HepG2 (cell line): ENCODE results near the gene DDX39B. TPM values are rescaled to one million over a fixed set of nuclear protein-coding genes. Genes with fewer than 3 reads are reported as not detected.
A peak's percentile ranks its signal among the peaks of the same experiment; 100 is the strongest.
"Not testable (repeated sequence)": the region's sequence is repeated elsewhere in the genome, so short reads cannot be mapped to it uniquely, and the experiment has no call there.

Source experiments
- ATAC-seq: fragments of 200-7000 bp; cut with Tn5 transposase; 3 replicates; pipeline ENCODE4 v1.9.1; 2020; ENCODE audit warnings: mild to moderate bottlenecking, moderate library complexity
- BruUV-seq: library from RNA; stranded (reverse); fragments of 400-500 nt; replicated peaks from 2 replicates; lab custom pipeline; 2021; lab: Mats Ljungman, UMichigan
- CTCF ChIA-PET: fragments of 300-600 bp; formaldehyde crosslinking; extraction: SDS; loops from one replicate; lab custom pipeline; 2021; ENCODE audit warnings: low total read pairs, inconsistent platforms, low intra/inter-chr PET ratio; lab: Yijun Ruan, JAX
- POLR2A ChIA-PET: fragments of 350-600 bp; sonication (Branson Sonifier 250); formaldehyde crosslinking; loops from one replicate; lab custom pipeline; 2020; ENCODE audit warnings: antibody characterized with exemption, inconsistent platforms; lab: Yijun Ruan, JAX
- DNase-seq: peaks from one replicate; pipeline ENCODE4 v3.0.0-alpha.2; 2015; ENCODE audit warnings: low spot score
- FAIRE-seq: peaks from 3 replicates; lab custom pipeline; 2011; peaks lifted over from hg19 to GRCh38; lab: Jason Lieb, UNC
- H2AFZ ChIP-seq: one replicate; pipeline ENCODE4 v1.6.1; 2011; ENCODE audit warnings: low read length, inconsistent platforms
- H3K27ac ChIP-seq: fragments of 300-600 bp; 3 replicates; pipeline ENCODE4 v1.8.0; 2011; ENCODE audit warnings: mixed run types, mild to moderate bottlenecking, mixed read lengths, low read length, inconsistent platforms; ENCODE audit not compliant: insufficient read depth; ENCODE audit errors: extremely low read length
- H3K27me3 ChIP-seq, 2 experiments: fragments of 200-600 bp in 1 of 2; 2 replicates in 1 of 2; 3 replicates in 1 of 2; pipeline versions ENCODE4 v1.6.0 to v1.8.0; 2011; ENCODE audit warnings: low read length in 2 of 2, mild to moderate bottlenecking in 2 of 2, moderate library complexity in 2 of 2, inconsistent platforms in 1 of 2; ENCODE audit not compliant: insufficient read depth in 2 of 2, control insufficient read depth in 1 of 2
- H3K36me3 ChIP-seq, 2 experiments: fragments of 200-600 bp in 1 of 2; replicated peaks in 1 of 2; 2 replicates in 1 of 2; 3 replicates in 1 of 2; pipeline versions ENCODE4 v1.5.1 to v1.8.0; 2011; ENCODE audit warnings: low read length in 2 of 2, inconsistent platforms in 1 of 2; ENCODE audit not compliant: insufficient read depth in 2 of 2, control insufficient read depth in 1 of 2
- H3K4me1 ChIP-seq: 2 replicates; pipeline ENCODE4 v1.5.1; 2012; ENCODE audit warnings: low read length, inconsistent platforms; ENCODE audit not compliant: insufficient read depth
- H3K4me2 ChIP-seq: 2 replicates; pipeline ENCODE4 v1.6.0; 2011; ENCODE audit warnings: low read depth, low read length, inconsistent platforms
- H3K4me3 ChIP-seq, 3 experiments: fragments of 200-600 bp in 1 of 3; sonication (generic), shearing (Covaris generic) in 1 of 3; replicated peaks in 1 of 3; 2 replicates each; pipeline ENCODE4 v1.5.1; 2011 to 2016; ENCODE audit warnings: low read length in 3 of 3, inconsistent platforms in 2 of 3, low read depth in 2 of 3, mild to moderate bottlenecking in 2 of 3, control low read depth in 1 of 3, mixed read lengths in 1 of 3; ENCODE audit not compliant: insufficient read depth in 1 of 3
- H3K79me2 ChIP-seq: one replicate; pipeline ENCODE4 v1.6.1; 2011; ENCODE audit warnings: low read length, inconsistent platforms; ENCODE audit not compliant: insufficient read depth
- H3K9ac ChIP-seq: 2 replicates; pipeline ENCODE4 v1.6.0; 2011; ENCODE audit warnings: mild to moderate bottlenecking, low read depth, low read length, inconsistent platforms; ENCODE audit not compliant: insufficient read depth
- H3K9me3 ChIP-seq: 2 replicates; pipeline ENCODE4 v1.5.1; 2012; ENCODE audit warnings: mild to moderate bottlenecking, low read length
- H4K20me1 ChIP-seq: 2 replicates; pipeline ENCODE4 v1.6.0; 2011; ENCODE audit warnings: inconsistent platforms, mild to moderate bottlenecking, low read length, moderate library complexity; ENCODE audit not compliant: insufficient read depth
- FOXO4 ChIP-seq: sonication (generic); formaldehyde crosslinking; conservative IDR thresholded peaks from 2 replicates; pipeline ENCODE4 v1.8.1; 2023; ENCODE audit warnings: missing genetic modification reagents
- HNRNPK ChIP-seq: fragments of 200-400 bp; formaldehyde crosslinking; IDR thresholded peaks from 2 replicates; pipeline ENCODE4 v1.6.1; 2018; ENCODE audit warnings: low read length, low read depth, moderate library complexity, mild to moderate bottlenecking; ENCODE audit not compliant: poor library complexity, severe bottlenecking
- ZNF678 ChIP-seq: sonication (generic); formaldehyde crosslinking; IDR thresholded peaks from 2 replicates; pipeline ENCODE4 v1.4.0; 2020; ENCODE audit warnings: mild to moderate bottlenecking, missing genetic modification reagents
- WGBS: methylation state at CpG from one replicate; pipeline ENCODE4 v1.1.6; 2017; ENCODE audit warnings: low lambda C conversion rate; 5-methylcytosine and 5-hydroxymethylcytosine counted together
- in situ Hi-C: cut with HindIII; loops from 2 replicates; pipeline ENCODE4 v1.10.0; 2017; ENCODE audit warnings: low pct_unique_long_range_greater_than_20kb; ENCODE audit not compliant: extremely low pct_ligation_motif_present
- intact Hi-C: fragments of 100-400 bp; cut with micrococcal nuclease; formaldehyde crosslinking; loops from one replicate; pipeline ENCODE4 v1.10.0; 2022; ENCODE audit not compliant: unreplicated experiment
- polyA plus RNA-seq, 8 experiments: library from polyadenylated mRNA; depleted of rRNA in 3 of 8; stranded (reverse) in 7 of 8; unstranded in 1 of 8; fragments of >200 nt; fragmentation: Illumina TruSeq in 4 of 8; extraction: Trizol in 4 of 8; gene quantifications; 2 replicates each; pipeline versions ENCODE4 v1.2.1 to v1.2.3, GENCODE V29; 2011 to 2016; ENCODE audit warnings: low read depth in 4 of 8, missing spikeins in 1 of 8, mixed read lengths in 1 of 8; ENCODE audit not compliant: insufficient read depth in 1 of 8
- total RNA-seq, 5 experiments: library from RNA; depleted of rRNA; stranded (reverse); fragments of >200 nt; fragmentation: Illumina TruSeq; extraction: Trizol; gene quantifications; 2 replicates each; pipeline ENCODE4 v1.2.3, GENCODE V29; 2016; ENCODE audit warnings: low read depth in 1 of 5

The DDX39B gene
- total and polyA plus RNA-seq, 2 of the 13 experiments (the other 11 are each of a cell fraction or from before 2014, with no cell fraction given) = 570 to 678 TPM

DNA sequence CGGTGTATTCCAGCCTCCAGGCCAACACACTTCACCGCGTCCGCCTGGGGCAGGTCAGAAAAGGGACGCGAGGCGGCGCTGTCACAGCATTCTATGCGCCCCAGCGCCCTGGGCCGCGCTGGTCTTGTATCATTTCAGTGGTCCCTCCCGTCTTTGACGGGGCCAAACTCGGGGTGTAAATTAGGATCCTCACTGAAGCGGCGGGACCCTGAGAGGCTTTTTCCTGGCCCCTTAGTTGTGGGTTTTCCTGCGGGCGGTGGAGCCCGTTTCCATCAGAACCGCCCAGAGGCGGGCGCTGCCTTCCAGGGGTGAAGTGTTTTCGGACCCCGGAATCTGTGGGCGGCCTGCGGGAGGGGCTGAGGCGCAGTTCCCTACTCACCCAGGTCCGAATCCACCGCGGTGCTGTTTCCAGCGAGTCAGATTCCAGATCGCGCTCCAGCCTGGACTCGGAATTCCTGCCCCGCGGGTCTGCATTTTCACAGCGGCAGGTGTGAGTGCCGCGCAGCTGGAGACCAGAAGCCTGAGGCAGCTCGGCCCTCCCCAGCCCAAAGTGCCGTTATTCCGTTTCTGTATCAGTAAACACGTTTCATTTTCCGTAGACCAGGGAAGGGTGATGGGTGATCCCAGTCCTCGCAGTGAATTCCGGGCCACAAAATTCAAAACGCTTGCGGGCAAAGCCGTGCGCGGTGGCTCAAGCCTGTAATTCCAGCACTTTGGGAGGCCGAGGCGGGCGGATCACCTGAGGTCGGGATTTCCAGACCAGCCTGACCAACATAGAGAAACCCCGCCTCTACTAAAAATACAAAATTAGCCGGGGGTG lies 47.7 kb downstream of the DDX39B start (continued):
- TF ChIP-seq FOXO4 = 0 out of 2 replicates have a peak, but pooled peaks have one; percentile 64
- TF ChIP-seq ZNF678 (CRISPR knock-in tag) = no peak

DNA sequence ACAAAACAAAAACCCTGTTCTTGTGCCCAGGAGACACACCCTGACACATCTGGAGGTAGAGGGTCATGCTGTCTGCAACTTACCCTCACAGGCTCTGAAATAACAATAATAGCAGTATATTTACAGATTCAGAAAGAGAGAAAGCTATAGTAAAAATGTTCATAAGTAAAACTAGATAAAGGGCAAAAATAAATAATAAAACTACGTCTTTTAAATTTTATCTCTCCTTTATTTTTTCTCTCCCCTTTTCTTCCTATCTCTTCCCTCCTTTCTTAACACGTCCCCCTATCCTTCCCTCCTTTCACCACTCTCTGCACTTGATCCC lies 48.3 kb downstream of the DDX39B start:
- Histone ChIP-seq H3K27me3 (peaks cover 0 to 14% of the 10 kb centered on the region in 2 experiments; a peak in 2 of 5 replicates), H3K4me1 (peaks cover 48% of the 10 kb centered on the region), H3K4me3 (peak overlapping the region in 2 of 3 experiments; percentile 57 to 80; a peak in 3 of 6 replicates), H3K4me2 (peak overlapping the region; percentile 86; the same call in 1 of the 2 replicates)
- under 1% methylated on average over 2 of the region's 2 CpGs for WGBS
- H3K27ac ChIP-seq, BruUV-seq, DNase-seq, ATAC-seq, intact Hi-C loops, H2AFZ ChIP-seq: not testable (repeated sequence)
- peak; percentile 80 for TF ChIP-seq HNRNPK
- TF ChIP-seq, all 625 proteins: peak for 1; not testable (repeated sequence) for 624
- not testable (repeated sequence) for H3K36me3 ChIP-seq, H3K79me2 ChIP-seq, H4K20me1 ChIP-seq, H3K9me3 ChIP-seq, H3K9ac ChIP-seq, FAIRE-seq
- in situ Hi-C loops = loop anchor here (5.0 kb wide), 2 partner anchors 34 to 94 kb away; partner anchors contain the start of genes LST1 and MCCD1
- ChIA-PET CTCF (interaction anchor here (2.0 kb wide), 2 partner anchors 53 to 106 kb away, joined by 10 to 15 read pairs; partner anchors contain the start of genes ATP6V1G2 and NFKBIL1), POLR2A (interaction anchor here (1.0 to 2.0 kb wide), 2 partner anchors 31 to 48 kb away, joined by 3 to 8 read pairs; partner anchors contain the start of gene DDX39B)
